HG03457 (cell line): ENCODE results near the gene SPG21.

ENCODE experiments used
- ATAC-seq: cut with Tn5 transposase; IDR thresholded peaks from one replicate; pipeline ENCODE4 v1.9.1; 2021; ENCODE audit warnings: moderate number of reproducible peaks; ENCODE audit not compliant: unreplicated experiment

The SPG21 gene

DNA sequence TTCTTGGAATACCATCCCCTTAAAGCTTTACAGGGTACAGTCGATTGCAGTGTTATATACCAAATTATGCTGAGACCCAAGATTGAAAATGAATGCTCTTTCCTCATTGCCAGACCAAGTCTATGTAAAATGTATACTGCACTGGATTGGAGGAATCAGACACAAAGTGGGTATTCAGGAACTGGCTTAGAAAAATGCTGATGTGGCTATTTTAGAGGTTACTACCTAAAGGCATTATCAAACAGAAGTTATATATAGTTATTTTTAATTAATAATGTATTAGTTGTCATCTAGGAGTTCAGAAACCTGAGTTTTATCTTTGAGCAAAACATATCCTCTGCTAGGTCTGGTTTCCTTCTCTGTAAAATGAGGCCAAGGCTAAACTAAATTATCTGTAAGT, 3.6 kb upstream of the SPG21 start:
- ATAC-seq, result no peak

DNA sequence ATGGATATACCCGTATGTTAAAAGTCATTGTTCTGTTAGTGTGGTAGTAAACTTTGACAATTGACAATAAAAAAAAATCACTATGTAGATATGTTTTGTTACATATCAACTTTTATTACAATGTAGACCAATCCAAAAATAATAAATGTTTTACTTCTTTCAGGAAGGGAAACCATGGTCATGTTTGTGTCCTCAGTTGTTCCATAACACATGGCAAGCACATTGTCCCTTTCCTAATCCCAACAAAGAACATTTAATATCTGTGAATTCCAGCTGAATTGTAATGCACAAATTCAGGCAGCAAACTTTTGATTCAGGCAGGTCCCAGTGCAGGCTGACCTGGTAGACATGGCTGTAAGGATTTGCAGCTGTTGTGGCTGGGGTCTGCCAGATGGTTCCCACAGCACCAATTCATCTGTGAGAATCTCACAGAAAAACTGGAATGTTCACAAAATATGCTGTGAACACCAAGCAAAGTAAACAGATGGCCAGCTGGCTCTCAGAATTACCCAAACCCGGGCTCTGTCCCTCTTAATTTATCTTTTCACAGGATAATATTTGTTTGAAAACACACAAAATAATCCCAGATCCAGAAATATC, 1.9 kb upstream of the SPG21 start:
- ATAC-seq, result no peak

DNA sequence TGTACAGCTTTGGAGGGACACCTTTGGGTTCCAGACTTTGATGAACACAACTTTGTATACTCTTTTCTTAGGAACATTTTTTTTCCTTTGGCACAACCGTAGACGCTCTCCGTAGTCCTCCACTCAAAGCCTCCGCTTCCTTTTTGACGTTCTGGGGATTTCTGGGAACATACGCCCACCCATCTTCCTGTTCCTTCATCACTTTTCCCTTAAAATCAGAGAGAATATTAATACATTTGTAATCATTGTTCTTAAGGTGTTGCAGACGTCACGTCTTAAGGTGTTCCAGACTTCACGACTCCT, 405 bp upstream of the SPG21 start:
- ATAC-seq, result no peak

DNA sequence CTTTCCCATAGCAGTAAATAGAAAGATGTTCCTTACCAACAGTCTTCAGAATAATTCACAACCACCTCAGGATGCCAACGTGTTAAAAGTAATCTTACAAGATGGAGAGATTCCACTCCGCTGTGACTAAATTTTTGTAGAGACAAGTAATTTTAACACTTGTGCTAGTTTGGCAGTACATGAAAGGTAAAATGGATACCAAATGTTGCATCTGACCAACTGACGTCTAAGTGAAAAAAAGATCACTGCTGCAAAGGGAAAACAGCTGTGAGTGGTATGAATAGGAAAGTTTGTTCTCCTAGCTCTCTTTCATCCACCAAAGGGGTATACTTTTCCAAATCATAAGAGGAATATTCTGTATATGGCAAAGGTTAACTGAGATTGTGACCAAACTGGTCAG, 2.6 kb downstream of the SPG21 start:
- no peak for ATAC-seq

DNA sequence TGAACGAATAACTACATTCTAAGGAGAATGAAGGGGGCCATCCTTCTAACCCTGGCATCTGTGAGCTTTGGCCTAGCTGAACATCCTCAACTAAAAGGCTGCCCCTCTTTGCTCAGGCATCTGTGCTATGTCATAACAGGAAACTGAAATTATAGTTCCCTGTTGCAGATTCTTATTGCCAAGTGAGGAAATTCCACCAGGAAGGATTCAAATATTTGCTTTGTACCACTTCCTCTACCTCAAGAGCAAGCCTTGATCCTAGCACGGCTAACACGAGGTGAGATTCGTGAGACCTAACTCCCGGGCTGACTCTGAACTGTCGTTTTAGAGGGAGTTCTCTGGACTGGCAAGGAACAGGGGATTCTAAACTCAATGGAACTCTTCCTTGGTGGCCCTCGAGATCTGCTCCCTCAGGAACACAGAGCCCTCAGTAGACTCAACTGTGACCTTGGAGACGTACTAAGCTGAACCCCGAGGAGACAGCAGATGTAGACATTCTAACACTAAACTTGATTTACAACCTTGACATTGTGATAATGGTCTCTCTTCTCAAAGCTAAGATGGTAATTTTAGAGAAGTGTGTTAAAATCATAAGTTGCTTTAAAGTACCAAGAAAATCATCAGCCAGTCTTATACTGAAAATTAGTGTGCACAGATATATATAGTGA, 4.2 kb downstream of the SPG21 start:
- ATAC-seq, result no peak

DNA sequence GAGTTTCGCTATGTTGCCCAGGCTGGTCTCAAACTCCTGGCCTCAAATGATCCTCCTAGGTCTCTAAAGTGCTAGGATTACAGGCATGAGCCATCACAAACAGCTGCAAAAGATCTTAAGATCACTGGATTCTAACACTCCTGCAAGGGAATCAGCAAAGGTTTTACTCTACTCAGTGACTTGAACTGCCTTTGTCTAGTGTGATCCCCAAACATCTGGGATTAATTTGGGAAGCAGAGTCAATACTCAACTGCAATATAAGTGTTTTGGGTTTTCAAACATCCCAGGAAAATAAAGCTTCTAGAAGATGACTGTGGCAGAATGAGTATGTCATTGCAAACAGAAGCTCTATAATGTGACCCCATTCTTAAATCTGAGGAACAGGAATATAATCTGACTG, 7.2 kb downstream of the SPG21 start:
- ATAC-seq, result no peak

- no peak for ATAC-seq
Measured at GRCh38 chr15:64981812-64982431, 7.8 kb downstream of the SPG21 start.

GRCh38 chr15:64979252-64979710, 10.4 kb downstream of the SPG21 start:
- ATAC-seq, result no peak

- no peak for ATAC-seq
Measured at GRCh38 chr15:64975390-64975789, 14.3 kb downstream of the SPG21 start.

DNA sequence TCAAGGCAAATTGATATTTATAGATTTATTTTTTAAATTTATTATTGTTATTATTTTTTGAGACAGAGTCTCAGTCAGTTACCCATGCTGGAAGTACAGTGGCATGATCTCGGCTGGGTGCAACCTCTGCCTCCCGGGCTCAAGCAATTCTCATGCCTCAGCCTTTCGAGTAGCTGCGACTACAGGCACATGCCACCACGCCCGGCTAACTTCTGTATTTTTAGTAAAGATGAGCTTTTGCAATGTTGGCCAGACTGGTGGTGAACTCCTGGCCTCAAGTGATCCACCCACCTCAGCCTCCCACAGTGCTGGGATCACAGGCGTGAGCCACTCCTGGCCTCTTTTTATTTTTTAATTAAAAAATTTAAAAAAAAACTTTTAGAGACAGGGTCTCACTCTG, 19.0 kb downstream of the SPG21 start:
- ATAC-seq, result no peak

DNA sequence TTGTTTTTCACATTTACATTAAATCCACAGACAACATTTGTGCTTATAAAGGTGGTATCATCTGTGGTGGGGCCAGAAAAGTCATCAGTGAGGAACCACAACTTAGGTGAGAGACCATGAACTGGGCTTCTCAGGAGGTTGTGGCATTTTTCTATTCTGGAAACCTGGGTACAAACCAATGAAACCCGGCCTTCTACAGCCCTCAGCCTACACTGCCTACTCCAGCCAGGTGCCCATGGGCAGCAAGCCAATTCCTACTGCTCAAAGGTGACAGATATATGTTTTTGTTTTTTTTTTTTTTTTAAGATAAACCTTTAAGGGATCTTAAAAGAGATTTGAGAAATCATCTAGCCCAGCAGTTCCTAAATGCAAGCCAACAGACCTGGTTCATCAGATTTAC, 20.3 kb downstream of the SPG21 start:
- no peak for ATAC-seq

DNA sequence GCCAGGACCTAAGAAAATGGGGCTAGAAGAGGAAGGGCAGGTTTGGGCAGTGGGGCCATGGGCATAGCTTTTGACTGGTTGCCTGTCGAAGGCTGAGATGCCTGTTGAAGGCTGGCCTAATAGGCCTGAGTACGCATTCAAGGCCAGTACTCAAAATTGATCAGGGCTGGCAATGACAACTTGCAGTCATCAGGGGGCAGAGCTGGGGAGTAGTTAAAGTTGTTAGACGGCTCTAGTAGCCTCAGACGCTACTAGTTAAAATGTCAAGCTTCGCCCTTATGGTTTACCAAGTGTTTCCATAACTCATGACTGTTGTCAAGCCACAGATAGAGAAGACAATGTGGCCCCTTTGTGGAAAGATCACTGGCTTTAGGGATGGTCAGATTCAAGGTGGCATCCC, 28.7 kb downstream of the SPG21 start:
- no peak for ATAC-seq

DNA sequence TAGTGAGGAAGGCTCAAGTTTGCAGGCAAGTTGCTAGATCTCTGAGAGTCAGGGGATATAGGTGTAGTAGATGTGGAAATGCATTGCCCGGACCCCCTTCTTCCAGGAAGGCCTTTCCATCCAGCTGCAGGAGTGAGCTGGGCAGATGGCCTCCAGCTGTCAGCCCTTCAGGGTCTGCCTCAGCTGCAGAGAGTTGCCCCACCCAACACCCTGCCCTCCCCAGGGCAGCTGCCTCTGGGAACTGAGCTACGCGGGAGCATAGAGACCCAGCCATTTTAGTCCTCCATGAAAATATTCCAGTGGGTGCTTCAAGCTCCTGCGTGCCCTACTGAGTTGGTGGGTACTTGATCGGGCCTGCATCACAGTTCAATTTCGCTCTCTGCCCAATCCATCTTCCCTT, 29.6 kb downstream of the SPG21 start:
- ATAC-seq, result no peak

DNA sequence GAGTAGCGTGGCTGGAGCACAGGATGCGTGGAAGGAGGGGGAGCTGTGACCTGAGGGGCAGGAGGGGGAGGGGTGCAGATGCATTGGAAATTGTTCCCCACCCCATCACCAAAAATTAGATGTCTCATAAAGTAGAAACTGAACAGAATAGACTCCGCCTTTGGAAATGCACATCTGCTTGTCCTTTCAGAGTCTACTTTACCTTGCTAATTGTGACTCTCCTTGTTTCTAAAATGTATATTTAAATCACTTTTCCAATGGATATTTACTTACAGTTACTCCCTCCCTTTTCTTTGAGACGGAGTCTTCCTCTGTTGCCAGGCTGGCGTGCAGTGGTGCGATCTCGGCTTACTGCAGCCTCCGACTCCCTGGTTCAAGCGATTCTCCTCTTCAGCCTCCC, 30.6 kb downstream of the SPG21 start:
- ATAC-seq, result no peak

- no peak for ATAC-seq
Measured at GRCh38 chr15:64954395-64954794, 35.3 kb downstream of the SPG21 start.

- no peak for ATAC-seq
Measured at GRCh38 chr15:64951777-64952418, 37.8 kb downstream of the SPG21 start.

DNA sequence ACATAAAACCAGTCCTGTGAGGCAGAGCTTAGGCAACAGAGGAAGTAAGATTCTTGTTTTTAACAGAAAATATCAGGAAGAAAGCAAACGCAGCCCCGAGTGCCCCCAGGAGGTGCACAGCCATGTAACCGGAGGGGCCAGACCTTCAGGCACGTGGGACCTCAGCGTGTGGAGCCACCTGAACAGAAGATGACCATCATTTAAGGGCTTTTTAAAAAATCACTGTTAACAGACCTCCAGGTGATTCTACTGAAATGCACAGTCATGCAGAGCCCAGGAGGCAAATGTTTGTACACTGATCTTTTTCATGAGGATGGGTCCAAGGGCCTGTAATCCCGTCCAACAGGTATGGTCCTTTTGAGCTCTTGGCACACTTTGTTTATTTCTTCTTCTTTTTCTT, 38.8 kb downstream of the SPG21 start:
- ATAC-seq, result no peak

GRCh38 chr15:64949383-64950186, 40.1 kb downstream of the SPG21 start:
- ATAC-seq, result no peak

GRCh38 chr15:64948916-64949315, 40.8 kb downstream of the SPG21 start:
- ATAC-seq, result no peak

DNA sequence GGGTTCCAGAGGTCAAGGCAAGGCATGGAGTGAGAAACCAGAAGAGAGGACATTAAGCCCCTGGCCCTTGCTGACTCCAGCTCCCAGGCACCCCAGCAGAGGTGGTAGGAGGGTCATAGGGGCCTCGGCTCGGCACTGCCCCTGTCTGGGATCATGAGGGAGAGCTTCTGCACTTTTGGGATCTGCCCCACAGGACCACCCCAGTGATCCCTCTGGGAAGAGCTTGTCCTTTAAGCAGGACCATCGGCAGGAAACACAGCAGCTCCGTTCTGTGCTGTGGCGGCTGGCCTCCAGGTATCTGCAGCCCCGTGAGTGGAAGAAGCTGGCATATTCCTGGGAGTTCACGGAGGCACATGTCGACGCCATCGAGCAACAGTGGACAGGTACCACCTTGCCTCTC, 42.5 kb downstream of the SPG21 start:
- ATAC-seq, result no peak

DNA sequence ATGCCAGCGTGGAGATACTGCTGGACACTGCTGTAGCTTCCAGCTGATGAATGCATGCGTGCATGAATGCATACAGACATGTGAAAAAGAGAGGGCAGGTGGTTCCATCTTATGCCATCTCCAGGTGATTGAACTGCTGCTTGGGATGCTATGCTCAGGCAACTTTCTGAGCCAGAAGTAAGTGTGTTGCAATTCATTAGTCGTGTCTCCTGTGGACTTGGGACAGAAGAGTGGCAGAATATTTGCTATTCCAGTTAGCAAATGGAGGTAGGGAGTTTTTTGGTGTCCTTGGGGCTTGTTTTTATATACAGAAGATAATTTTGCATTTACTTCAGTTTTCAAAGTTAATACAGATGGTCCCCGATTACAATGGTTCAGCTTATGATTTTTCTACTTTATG, 44.8 kb downstream of the SPG21 start:
- ATAC-seq, result no peak
